Rectal smooth muscle tissue (tissue), 1 donor: ENCODE results near the gene AK3.

Experiments used
- H3K27ac ChIP-seq: one replicate; pipeline ENCODE4 v1.7.0; 2013; ENCODE audit warnings: low read depth, low read length, inconsistent platforms
- H3K27me3 ChIP-seq: one replicate; pipeline ENCODE4 v1.7.0; 2013; ENCODE audit warnings: low read length; ENCODE audit not compliant: control insufficient read depth, insufficient read depth
- H3K36me3 ChIP-seq: one replicate; pipeline ENCODE4 v1.7.0; 2013; ENCODE audit warnings: low read length; ENCODE audit not compliant: control insufficient read depth, insufficient read depth
- H3K4me1 ChIP-seq: one replicate; pipeline ENCODE4 v1.7.0; 2013; ENCODE audit warnings: low read length; ENCODE audit not compliant: control insufficient read depth, insufficient read depth
- H3K4me3 ChIP-seq: one replicate; pipeline ENCODE4 v1.7.0; 2013; ENCODE audit warnings: low read length
- H3K9ac ChIP-seq: one replicate; pipeline ENCODE4 v1.7.0; 2013; ENCODE audit warnings: low read length

The AK3 gene

GRCh38 chr9:4742246-4742645 is 1.2 kb upstream of the AK3 start:
- Histone ChIP-seq H3K4me3 (peak overlapping the region; percentile 85), H3K36me3 (no peaks in the 10 kb centered on the region), H3K27me3 (no peaks in the 10 kb centered on the region), H3K27ac (peak overlapping the region; percentile 88), H3K4me1 (peaks cover 4% of the 10 kb centered on the region), H3K9ac (no peak overlapping the region)

DNA sequence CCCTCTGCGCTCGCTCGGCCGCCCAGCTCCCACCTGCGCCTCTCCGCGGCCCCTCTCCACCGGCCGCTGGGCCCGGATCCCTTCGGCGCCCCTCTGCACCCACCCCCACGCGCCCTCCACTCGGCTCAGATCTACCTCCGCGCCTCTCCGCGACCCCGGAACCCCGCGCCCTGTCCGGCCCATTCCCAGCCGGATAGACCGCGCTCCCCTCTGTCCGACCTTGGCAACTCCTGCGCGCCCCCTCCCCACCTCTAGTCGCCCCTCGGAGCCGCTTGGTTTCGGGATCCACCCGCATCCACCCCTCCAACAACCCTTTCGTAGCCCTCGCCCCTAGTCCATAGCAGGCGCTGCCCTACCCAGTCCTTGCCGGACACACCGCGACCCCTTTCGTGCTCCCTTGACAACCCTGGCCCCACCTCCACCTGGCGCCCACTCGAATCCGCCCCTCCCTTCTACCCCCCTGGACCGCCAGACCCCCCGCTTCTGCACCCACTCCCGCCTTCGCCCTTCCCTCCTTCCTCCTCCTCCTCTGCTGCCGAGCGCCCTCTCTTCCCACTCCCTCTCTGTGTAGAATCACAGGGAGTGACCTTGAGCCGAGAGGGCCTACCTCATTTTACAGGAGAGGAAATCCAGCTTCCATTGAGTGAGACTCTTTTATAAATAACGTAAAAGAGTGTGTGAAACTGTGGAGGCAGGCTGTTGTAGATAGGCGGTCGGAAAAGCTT is 525 bp upstream of the AK3 start:
- Histone ChIP-seq H3K9ac (peak overlapping the region; percentile 88), H3K4me3 (peak overlapping the region; percentile 85), H3K36me3 (no peaks in the 10 kb centered on the region), H3K4me1 (peaks cover 4% of the 10 kb centered on the region), H3K27me3 (no peaks in the 10 kb centered on the region), H3K27ac (peak overlapping the region; percentile 88)

- Histone ChIP-seq H3K27ac (peak overlapping the region; percentile 88), H3K4me3 (peak overlapping the region; percentile 85), H3K36me3 (no peaks in the 10 kb centered on the region), H3K4me1 (peaks cover 4% of the 10 kb centered on the region), H3K27me3 (no peaks in the 10 kb centered on the region), H3K9ac (peak overlapping the region; percentile 66)
Measured at GRCh38 chr9:4740388-4740637, 689 bp downstream of the AK3 start.

DNA sequence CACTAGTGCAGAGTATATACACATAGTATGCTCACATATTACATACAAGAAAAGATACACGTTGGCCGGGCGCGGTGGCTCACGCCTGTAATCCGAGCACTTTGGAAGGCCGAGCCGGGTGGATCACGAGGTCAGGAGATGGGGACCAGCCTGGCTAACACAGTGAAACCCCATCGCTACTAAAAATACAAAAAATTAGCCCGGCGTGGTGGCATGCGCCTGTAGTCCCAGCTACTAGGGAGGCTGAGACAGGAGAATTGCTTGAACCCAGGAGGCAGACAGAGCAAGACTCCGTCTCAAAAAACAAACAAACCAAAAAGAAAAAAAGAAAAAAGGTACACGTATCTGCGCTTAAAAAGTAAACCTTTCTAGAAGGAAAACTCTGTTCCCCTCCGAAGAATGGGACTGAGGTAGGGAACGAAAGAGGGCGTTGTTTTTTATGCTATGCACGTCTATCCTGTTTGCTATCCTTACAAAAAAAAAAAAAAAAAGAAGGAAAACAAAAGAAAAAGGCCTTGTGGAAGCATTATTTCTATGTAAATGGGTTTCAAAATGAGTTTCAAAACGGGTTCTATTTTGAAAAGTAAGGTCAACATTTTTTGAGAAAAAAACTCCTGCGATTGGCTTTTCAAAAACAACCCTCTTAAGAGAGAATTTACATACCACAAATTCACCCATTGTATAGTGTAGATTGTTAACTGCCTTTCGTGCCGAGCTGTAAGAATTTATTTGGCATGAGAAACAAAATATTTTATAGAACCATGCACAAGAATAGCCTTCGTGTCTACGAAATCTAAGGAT is 1.2 kb downstream of the AK3 start:
- Histone ChIP-seq H3K9ac (peak overlapping the region; percentile 66), H3K36me3 (no peaks in the 10 kb centered on the region), H3K27ac (peak overlapping the region; percentile 88), H3K4me1 (peaks cover 4% of the 10 kb centered on the region), H3K27me3 (no peaks in the 10 kb centered on the region), H3K4me3 (peak overlapping the region; percentile 85)

DNA sequence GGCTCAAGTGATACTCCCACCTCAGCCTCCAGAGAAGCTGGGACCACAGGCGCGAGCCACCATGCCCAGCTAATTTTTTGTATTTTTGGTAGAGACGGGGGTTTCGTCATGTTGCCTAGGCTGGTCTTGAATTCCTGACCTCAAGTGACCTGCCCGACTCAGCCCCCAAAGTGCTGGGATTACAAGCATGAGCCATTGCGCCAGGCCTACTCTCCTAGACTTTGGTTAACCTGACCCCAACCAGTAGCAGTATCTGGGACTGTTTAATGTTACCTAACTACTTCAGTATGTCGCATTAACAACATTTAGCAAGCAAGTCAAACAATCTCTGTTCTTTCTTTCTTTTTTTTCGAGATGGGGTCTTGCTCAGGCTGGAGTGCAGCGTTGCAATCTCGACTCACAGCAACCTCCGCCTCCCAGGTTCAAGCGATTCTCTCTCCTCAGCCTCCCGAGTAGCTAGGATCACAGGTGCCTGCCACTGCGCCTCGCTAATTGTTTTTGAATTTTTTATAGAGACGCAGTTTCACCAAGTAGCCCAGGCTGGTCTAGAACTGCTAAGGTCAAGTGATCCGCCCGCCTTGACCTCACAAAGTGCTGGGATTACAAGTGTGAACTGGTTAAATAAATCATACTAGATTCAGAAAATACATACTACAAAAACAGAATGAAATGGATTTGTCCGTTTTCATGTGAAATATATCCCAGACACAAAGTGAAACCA is 2.0 kb downstream of the AK3 start:
- Histone ChIP-seq H3K27me3 (no peaks in the 10 kb centered on the region), H3K36me3 (no peaks in the 10 kb centered on the region), H3K4me1 (peaks cover 4% of the 10 kb centered on the region), H3K27ac (peak overlapping the region; percentile 14), H3K4me3 (peak overlapping the region; percentile 85), H3K9ac (no peak overlapping the region)

- no peaks in the 10 kb centered on the region for H3K4me1 ChIP-seq
- H3K4me3 ChIP-seq = no peak overlapping the region
- no peak overlapping the region for H3K9ac ChIP-seq
Measured at GRCh38 chr9:4734150-4734549, 6.9 kb downstream of the AK3 start.

DNA sequence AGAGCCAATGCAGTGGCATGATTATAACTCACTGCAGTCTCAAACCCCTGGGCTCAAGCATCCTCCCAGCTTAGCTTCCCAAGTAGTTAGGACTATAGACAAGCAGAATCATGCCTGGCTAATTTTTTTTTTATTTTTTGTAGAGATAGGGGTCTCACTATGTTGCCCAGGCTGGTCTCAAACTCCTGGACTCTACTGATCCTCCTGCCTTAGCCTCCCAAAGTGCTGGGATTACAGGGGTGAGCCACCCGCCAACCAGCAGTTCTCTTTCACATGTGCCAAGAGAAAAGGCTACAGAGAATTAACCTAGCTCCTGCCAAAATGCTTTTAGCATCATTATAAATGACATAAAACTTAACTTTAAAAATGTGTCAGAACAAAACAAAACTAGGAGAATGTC is 8.1 kb downstream of the AK3 start:
- Histone ChIP-seq H3K4me3 (no peak overlapping the region), H3K36me3 (no peaks in the 10 kb centered on the region), H3K27me3 (no peaks in the 10 kb centered on the region), H3K27ac (no peak overlapping the region), H3K4me1 (no peaks in the 10 kb centered on the region), H3K9ac (no peak overlapping the region)

More at GRCh38 chr9:4734150-4734549, 6.9 kb downstream of the AK3 start:
- H3K27me3 ChIP-seq = no peaks in the 10 kb centered on the region
- no peaks in the 10 kb centered on the region for H3K36me3 ChIP-seq
- H3K27ac ChIP-seq = no peak overlapping the region

DNA sequence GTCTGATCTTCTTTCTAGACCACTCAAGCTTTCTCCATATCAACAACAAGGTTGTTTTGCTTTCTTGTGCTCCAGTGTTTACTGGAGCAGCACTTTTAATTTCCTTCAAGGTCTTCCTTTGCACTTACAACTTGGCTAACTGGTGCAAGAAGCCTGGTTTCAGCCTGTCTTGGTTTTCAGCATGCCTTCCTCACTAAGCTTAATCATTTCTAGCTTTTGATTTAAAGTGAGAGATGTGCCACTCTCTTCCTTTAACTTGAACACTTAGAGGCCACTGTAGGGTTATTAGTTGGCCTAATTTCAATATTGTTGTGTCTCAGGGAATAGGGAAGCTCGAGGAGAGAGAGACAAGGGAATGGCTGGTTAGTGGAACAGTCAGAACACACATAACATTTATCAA is 13.4 kb downstream of the AK3 start:
- Histone ChIP-seq H3K27ac (no peak overlapping the region), H3K4me1 (no peaks in the 10 kb centered on the region), H3K27me3 (no peaks in the 10 kb centered on the region), H3K36me3 (no peaks in the 10 kb centered on the region), H3K9ac (no peak overlapping the region), H3K4me3 (no peak overlapping the region)

- Histone ChIP-seq H3K9ac (no peak overlapping the region), H3K4me3 (no peak overlapping the region), H3K27ac (no peak overlapping the region), H3K36me3 (no peaks in the 10 kb centered on the region), H3K4me1 (no peaks in the 10 kb centered on the region), H3K27me3 (no peaks in the 10 kb centered on the region)
Measured at GRCh38 chr9:4725706-4726442, 15.1 kb downstream of the AK3 start.

DNA sequence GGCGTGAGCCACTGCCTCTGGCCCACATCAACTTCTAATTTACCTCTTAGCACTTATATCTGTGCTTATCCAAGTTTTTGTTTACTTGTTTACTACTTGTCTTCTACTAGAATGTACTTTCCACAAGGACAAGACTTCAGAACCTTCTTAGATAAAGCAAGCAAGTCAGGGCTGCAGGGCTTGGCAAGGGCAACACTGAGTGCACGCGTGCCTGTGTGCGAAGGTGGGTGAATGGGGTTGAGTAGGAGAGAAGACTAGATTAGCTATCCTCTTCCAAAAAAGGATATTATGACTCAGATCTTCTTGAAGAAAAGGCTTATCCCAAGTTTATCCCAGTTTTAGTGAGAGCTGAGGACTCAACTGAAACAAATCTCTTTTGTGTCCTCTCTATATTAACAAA is 19.3 kb downstream of the AK3 start:
- Histone ChIP-seq H3K9ac (no peak overlapping the region), H3K36me3 (peaks cover 18% of the 10 kb centered on the region), H3K4me1 (no peaks in the 10 kb centered on the region), H3K27ac (no peak overlapping the region), H3K4me3 (no peak overlapping the region), H3K27me3 (no peaks in the 10 kb centered on the region)

DNA sequence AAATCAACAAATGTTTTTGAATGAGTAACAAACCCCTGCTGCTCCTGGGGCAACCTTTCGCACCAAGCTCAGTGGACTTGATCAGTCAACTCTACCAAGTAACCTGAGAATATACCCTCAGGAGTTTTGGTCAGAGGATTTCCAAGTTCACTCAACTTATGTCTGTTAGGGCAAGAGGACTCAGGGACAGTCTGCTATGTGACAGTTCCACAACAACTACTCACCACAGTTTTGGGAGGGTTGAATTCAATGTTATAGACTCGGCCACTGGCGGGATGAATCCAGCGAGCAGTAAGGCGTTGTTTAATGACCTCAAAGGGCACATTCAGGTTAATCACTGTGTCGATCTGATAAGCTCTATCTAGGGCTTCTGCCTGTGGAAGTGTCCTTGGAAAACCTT is 22.1 kb downstream of the AK3 start:
- Histone ChIP-seq H3K27ac (no peak overlapping the region), H3K4me1 (no peaks in the 10 kb centered on the region), H3K27me3 (no peaks in the 10 kb centered on the region), H3K36me3 (peaks cover 20% of the 10 kb centered on the region), H3K9ac (no peak overlapping the region), H3K4me3 (no peak overlapping the region)

DNA sequence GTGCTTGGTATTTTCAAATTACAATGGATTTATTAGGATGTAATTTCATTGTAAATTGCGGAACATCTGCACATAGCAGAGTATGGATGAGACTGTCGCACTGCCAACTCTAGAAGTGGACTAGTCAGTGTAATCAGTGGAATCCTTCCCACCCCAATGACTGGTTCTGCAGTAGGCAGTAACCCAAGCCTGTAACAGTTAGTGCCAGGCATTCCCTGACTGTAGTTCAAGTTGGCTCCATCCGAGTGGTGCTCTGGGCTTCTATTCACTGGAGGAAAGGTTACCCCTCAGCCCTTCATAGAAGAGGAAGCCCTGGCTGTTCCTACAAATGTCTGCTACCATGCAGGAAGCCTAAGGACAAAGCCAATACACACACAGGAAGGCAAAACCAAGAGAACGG is 23.2 kb downstream of the AK3 start:
- Histone ChIP-seq H3K4me3 (no peak overlapping the region), H3K4me1 (no peaks in the 10 kb centered on the region), H3K27me3 (no peaks in the 10 kb centered on the region), H3K27ac (no peak overlapping the region), H3K9ac (no peak overlapping the region), H3K36me3 (peaks cover 20% of the 10 kb centered on the region)
